GM18951 (cell line): Measurements from ENCODE around the gene ARHGAP26.

Experiments used
- POLR2A ChIP-seq: IDR thresholded peaks from 4 replicates; pipeline ENCODE4 v1.6.1; 2011; ENCODE audit warnings: mild to moderate bottlenecking; ENCODE audit not compliant: insufficient read length, insufficient read depth; ENCODE audit errors: extremely low read depth
- in situ Hi-C: fragments of 300-500 bp; cut with MboI; formaldehyde crosslinking; loops from one replicate; pipeline ENCODE4 v1.12.0; 2022; ENCODE audit warnings: low sequenced_read_pairs, mixed read lengths, inconsistent platforms; ENCODE audit not compliant: unreplicated experiment

Gene ARHGAP26

DNA sequence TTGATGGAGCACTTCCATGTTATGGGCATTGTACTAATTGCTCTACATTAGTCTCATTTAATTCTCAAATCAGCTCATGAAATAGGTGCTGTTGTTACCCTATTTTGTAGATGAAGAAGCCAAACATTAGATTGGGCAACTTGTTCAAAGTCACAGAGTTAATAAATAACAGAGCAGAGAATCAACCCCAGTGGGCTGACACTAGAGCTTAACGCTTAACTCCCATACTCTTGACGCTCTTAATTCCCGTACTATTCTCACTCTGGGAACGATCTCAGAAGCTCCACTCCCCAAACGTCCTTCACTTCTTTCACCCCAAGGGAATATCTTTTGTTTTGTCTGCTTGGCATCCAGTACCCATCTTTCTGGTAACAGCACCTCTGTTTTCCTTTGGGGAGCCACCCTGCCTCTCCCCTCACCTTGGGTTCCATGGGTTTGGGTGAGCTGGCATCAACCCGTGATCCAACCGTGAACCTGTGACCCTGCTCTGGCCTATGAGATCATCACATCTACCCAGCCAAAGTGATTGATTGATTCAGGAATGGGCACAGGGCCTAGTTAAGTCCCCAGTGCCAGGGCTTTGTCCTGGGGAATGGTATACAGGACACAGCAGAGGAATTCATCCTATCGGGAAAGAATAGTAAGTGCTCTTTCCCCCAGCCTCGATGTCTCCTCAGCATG, 464.1 kb downstream of the ARHGAP26 start:
- no peak for TF ChIP-seq POLR2A
- in situ Hi-C loops, result no loop called here

DNA sequence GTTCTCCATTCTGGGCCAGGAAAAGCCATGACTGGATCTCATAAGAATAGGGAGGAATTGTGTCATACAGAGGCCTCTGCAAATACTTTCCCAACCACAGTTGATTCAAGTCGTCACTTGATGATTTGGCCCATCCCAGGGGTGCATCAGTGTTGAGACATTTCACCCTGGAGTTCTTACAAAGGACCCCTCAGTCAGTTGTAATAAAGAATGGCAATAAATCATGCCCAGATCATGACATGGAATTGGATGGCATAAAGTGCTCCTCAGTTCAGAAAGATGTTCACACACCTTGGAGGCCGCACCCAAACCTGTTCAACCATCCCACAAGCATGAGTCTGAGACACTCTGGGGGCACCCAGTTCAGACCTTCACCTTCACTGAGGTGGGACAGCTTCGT, 465.2 kb downstream of the ARHGAP26 start:
- TF ChIP-seq POLR2A, result no peak
- in situ Hi-C loops, result no loop called here

DNA sequence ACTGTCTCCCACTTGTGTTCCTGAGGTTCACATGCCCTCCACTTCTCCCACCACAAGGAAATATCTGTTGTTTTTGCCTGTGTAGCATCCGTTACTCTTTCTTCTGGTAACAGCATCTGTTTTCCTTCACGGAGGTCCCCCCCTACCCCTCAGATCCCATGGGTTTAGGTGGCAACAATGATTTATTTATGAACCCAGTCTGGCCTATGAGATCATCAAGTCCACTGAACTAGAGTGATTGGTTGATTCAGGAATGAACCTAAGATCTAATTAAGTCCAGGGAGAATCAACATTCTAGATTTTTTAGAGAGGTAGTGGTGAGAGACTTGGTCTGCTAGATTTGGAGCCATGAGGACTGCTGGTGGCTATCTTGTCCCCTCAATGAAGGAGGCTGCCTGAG, 466.5 kb downstream of the ARHGAP26 start:
- in situ Hi-C loops, result no loop called here
- TF ChIP-seq POLR2A, result no peak

DNA sequence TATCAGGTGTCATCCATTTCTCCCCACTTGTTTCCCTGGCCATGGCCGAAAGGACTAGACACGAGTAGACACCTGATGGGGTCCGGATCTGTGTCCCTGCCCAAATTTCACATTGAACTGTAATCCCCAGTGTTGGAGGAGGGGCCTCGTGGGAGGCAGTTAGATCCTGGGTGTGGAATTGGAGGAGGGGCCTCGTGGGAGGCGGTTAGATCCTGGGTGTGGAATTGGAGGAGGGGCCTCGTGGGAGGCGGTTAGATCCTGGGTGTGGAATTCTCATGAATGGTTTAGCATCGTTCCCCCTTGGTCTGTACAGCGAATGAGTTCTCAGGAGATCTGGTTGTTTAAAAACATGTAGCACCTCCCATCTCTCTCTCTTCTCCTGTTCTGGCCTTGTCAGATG, 467.5 kb downstream of the ARHGAP26 start:
- TF ChIP-seq POLR2A, result no peak
- in situ Hi-C loops, result no loop called here

GRCh38 chr5:143238620-143239019, 468.4 kb downstream of the ARHGAP26 start:
- in situ Hi-C loops, result no loop called here
- no peak for TF ChIP-seq POLR2A

DNA sequence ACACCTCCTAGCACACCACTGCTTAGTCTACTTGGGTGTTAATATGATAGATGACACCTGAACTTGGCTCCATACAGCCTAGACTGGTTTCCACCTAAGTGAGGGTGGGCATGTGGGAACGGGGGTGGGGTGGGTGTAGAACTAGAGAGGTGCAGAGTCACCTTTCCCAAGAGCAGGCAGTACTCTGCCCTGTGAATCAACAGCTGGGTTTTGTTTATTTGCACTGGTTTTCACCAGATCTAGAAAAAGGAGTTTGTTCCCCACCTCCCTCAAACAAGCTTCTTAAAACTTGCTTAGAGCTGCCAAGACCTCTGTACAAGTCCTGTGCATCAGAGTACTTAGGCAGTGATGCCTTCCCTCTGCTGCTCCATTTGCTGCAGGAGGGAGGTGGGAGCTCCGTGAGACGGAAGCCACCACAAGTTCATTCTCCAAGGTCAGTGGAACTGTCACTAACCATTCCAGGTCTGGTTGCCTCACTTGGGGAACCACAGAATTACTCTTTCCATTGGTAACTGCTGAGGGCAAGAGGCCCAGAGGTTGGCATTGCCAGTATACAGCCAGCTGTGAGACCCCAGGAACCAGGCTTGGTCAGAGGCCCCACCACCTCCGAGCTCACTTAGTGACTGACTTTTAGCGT, 469.8 kb downstream of the ARHGAP26 start:
- in situ Hi-C loops, result no loop called here

DNA sequence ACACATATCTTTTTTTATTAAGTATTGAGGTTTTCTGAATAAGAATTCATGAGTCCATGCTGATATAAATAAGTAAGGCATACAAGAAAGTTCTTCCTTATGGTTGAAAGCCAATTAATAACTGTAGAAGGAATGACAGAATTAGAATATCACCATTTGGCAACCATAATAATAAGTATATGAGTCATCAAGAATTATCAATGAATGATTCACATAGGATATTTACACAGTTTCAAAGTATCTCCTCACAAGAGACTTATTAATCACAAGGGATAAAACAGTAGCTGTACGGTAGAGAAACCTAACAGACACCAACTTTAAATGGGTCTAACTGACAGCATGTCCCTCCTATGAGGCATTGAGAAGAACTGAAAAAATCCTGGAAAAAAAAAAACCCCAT, 471.7 kb downstream of the ARHGAP26 start:
- in situ Hi-C loops, result no loop called here
- no peak for TF ChIP-seq POLR2A

More for the DNA sequence above, 469.8 kb downstream of the ARHGAP26 start:
- TF ChIP-seq POLR2A, result no peak

DNA sequence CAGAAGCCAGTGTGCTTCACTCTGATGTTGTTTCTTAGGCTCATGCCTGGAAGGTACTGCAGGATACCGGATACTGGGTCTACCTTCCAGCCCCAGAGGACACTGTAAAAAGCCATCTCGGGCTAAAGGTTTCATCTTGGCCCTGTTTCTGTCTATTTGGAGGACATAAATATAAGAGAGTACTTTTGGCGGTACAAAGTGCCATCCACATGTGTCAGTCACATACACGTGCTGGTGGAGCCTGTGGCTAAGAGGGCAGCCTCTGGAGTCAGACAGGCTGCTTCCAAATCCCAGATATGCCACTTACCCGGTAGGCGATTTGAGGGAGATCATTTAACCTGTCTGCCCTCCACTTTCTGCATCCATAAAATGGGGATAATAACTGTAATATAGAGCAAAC, 472.9 kb downstream of the ARHGAP26 start:
- in situ Hi-C loops, result no loop called here
- TF ChIP-seq POLR2A, result no peak

- in situ Hi-C loops, result no loop called here
- TF ChIP-seq POLR2A, result no peak
Measured at GRCh38 chr5:143244000-143244736, 474.0 kb downstream of the ARHGAP26 start.

- in situ Hi-C loops, result no loop called here
- TF ChIP-seq POLR2A, result no peak
Measured at GRCh38 chr5:143244990-143245389, 474.8 kb downstream of the ARHGAP26 start.

GRCh38 chr5:143245929-143246561, 475.9 kb downstream of the ARHGAP26 start:
- no peak for TF ChIP-seq POLR2A
- in situ Hi-C loops, result no loop called here

DNA sequence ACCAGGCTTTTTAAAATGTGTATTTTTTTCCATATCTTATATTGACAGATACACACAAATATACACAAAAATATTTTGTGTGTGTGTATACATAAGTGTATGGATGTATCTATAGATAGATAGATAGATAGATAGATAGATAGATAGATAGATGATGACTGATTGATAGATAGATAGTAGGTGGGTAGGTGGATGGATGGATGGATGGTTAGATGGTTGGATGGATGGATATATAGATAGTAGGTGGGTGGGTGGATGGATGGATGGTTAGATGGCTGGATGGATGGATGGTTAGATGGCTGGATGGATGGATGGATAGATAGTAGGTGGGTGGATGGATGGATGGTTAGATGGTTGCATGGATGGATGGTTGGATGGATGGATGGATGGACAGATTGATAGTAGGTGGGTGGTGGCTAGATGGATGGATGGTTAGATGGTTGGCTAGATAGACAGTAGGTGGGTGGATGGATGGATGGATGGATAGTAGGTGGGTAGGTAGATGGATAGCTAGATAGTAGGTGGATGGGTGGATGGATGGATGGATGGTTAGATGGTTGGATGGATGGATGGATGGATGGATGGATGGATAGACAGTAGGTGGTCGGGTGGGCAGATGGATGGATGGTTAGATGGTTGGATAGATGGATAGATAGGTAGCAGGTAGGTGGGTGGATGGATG, 477.1 kb downstream of the ARHGAP26 start:
- in situ Hi-C loops, result no loop called here
- no peak for TF ChIP-seq POLR2A

- in situ Hi-C loops, result no loop called here
- TF ChIP-seq POLR2A, result no peak
Measured at GRCh38 chr5:143248391-143248790, 478.2 kb downstream of the ARHGAP26 start.
